ENCODE results near the gene NOL4L. TPM values are rescaled to one million over a fixed set of nuclear protein-coding genes. Genes with fewer than 3 reads are reported as not detected.

Gene NOL4L
- total RNA-seq, 2 experiments from 2014 or later, result 53.1 to 55.6 TPM

GRCh38 chr20:32452776-32453466, 132.2 kb downstream of the NOL4L start:
- Mint-ChIP-seq H3K36me3 (ENCODE audit: low read depth) (peaks cover 79% of the 10 kb centered on the region), H3K9me3 (no peaks in the 10 kb centered on the region), H3K4me3 (no peak overlapping the region), H3K27ac (peak overlapping the region; percentile 73), H3K4me1 (ENCODE audit: low read depth) (no peaks in the 10 kb centered on the region), H3K27me3 (no peaks in the 10 kb centered on the region)
- DNase-seq (no peak), ATAC-seq (ENCODE audit: poor library complexity) (no peak)
- H3K4me1 ChIP-seq (ENCODE audit: insufficient read depth, low read length), result peaks cover 1% of the 10 kb centered on the region
- no peak overlapping the region for H3K4me3 ChIP-seq (ENCODE audit: low read length)
- TF ChIP-seq CTCF (IDR thresholded peaks at IDR 0.05), result no peak
- H3K9me3 ChIP-seq (ENCODE audit: control insufficient read depth in 1 of 2, insufficient read depth in 1 of 2, low read length in 2 of 2), result no peaks in the 10 kb centered on the region
- H3K27me3 ChIP-seq (ENCODE audit: control insufficient read depth in 1 of 2, insufficient read depth in 2 of 2, low read length in 2 of 2), result no peaks in the 10 kb centered on the region
- intact Hi-C loops (cut with DNase I, micrococcal nuclease), result no loop called here
- CTCF ChIA-PET, result no interaction called here
- H3K27ac ChIP-seq (ENCODE audit: low read depth in 1 of 2, low read length in 2 of 2), result peak overlapping the region in 1 of 2 donors; percentile 45
- peaks cover 78% of the 10 kb centered on the region for H3K36me3 ChIP-seq (ENCODE audit: insufficient read depth, low read length)
- POLR2A ChIA-PET, result no interaction called here

- no peak for ATAC-seq (ENCODE audit: poor library complexity)
- Mint-ChIP-seq H3K4me3 (no peak overlapping the region), H3K27ac (peak overlapping the region; percentile 73), H3K9me3 (no peaks in the 10 kb centered on the region), H3K27me3 (no peaks in the 10 kb centered on the region), H3K4me1 (ENCODE audit: low read depth) (peaks cover 3% of the 10 kb centered on the region), H3K36me3 (ENCODE audit: low read depth) (peaks cover 87% of the 10 kb centered on the region)
- H3K27me3 ChIP-seq (ENCODE audit: control insufficient read depth in 1 of 2, insufficient read depth in 2 of 2, low read length in 2 of 2), result no peaks in the 10 kb centered on the region
- DNase-seq, result no peak
- peaks cover 89% of the 10 kb centered on the region for H3K36me3 ChIP-seq (ENCODE audit: insufficient read depth, low read length)
- ChIA-PET POLR2A (no interaction called here), CTCF (no interaction called here)
- H3K27ac ChIP-seq (ENCODE audit: low read depth in 1 of 2, low read length in 2 of 2), result peak overlapping the region in 1 of 2 donors; percentile 45
- no peaks in the 10 kb centered on the region for H3K4me1 ChIP-seq (ENCODE audit: insufficient read depth, low read length)
- H3K9me3 ChIP-seq (ENCODE audit: control insufficient read depth in 1 of 2, insufficient read depth in 1 of 2, low read length in 2 of 2), result no peaks in the 10 kb centered on the region
- H3K4me3 ChIP-seq (ENCODE audit: low read length), result no peak overlapping the region
- intact Hi-C loops (cut with DNase I, micrococcal nuclease), result no loop called here
- no peak for TF ChIP-seq CTCF (IDR thresholded peaks at IDR 0.05)
Measured at GRCh38 chr20:32451682-32452461, 133.3 kb downstream of the NOL4L start.

- H3K36me3 Mint-ChIP-seq (ENCODE audit: low read depth), result peaks cover 92% of the 10 kb centered on the region
- intact Hi-C loops (cut with DNase I, micrococcal nuclease), result no loop called here
- no peak overlapping the region for H3K4me3 Mint-ChIP-seq
- ATAC-seq (ENCODE audit: poor library complexity), result no peak
- peaks cover 3% of the 10 kb centered on the region for H3K4me1 ChIP-seq (ENCODE audit: insufficient read depth, low read length)
- peak overlapping the region; percentile 65 for H3K27ac Mint-ChIP-seq
- no peaks in the 10 kb centered on the region for H3K27me3 Mint-ChIP-seq
- H3K9me3 Mint-ChIP-seq, result no peaks in the 10 kb centered on the region
- CTCF ChIA-PET, result no interaction called here
- H3K4me3 ChIP-seq (ENCODE audit: low read length), result no peak overlapping the region
- no peak for DNase-seq
- no peaks in the 10 kb centered on the region for H3K9me3 ChIP-seq (ENCODE audit: control insufficient read depth in 1 of 2, insufficient read depth in 1 of 2, low read length in 2 of 2)
- no peak for TF ChIP-seq CTCF (IDR thresholded peaks at IDR 0.05)
- POLR2A ChIA-PET, result no interaction called here
- H3K4me1 Mint-ChIP-seq (ENCODE audit: low read depth), result peaks cover 7% of the 10 kb centered on the region
- peaks cover 90% of the 10 kb centered on the region for H3K36me3 ChIP-seq (ENCODE audit: insufficient read depth, low read length)
- H3K27me3 ChIP-seq (ENCODE audit: control insufficient read depth in 1 of 2, insufficient read depth in 2 of 2, low read length in 2 of 2), result no peaks in the 10 kb centered on the region
- H3K27ac ChIP-seq (ENCODE audit: low read depth in 1 of 2, low read length in 2 of 2), result no peak overlapping the region
Measured at GRCh38 chr20:32451340-32451681, 133.8 kb downstream of the NOL4L start.
